Hypothalamus (tissue), 51 donors: ENCODE measurements around the gene AK2.
"Not testable (repeated sequence)": the region's sequence is repeated elsewhere in the genome, so short reads cannot be mapped to it uniquely, and the experiment has no call there.

ENCODE experiments used
- DNase-seq, 51 donors: peaks; one replicate each; lab custom pipeline; 2025; lab: John Stamatoyannopoulos, UW

AK2 gene

DNA sequence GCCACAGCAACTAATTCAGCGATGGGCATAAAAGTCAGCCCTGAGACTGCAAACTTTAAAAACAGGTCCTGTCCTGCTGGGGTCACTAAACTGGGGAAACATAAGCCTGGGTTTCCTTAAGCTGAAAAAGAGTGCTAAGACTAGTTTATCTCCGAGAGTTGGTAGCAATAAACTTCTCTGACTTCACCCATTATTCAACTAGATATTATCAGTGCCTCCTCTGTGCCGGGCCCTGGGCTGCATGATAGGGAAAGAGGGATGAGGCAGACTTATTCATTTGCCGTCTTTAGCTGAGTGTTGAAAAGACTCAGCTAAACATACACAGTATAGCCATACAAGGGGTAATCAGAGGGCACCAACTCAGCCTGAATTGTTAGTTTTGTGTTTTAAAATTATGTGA lies 33.0 kb downstream of the AK2 start:
- no peak for DNase-seq

DNA sequence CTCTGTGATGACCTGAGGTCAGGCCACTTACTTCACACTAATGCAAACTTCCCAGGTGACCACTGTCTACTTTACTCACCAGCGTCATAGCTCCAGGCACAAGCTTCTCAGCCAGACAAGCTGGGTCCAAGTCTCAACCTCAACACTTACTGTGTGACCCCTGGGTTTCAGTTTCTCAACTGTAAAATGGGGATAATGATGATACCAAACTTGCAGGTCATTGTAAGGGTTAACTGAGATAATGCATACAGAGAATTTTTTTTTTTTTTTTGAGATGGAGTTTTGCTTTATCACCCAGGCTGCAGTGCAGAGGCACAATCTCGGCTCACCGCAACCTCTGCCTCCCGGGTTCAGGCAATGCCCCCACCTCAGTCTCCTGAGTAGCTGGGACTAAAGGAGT lies 34.7 kb downstream of the AK2 start:
- DNase-seq: no peak

DNA sequence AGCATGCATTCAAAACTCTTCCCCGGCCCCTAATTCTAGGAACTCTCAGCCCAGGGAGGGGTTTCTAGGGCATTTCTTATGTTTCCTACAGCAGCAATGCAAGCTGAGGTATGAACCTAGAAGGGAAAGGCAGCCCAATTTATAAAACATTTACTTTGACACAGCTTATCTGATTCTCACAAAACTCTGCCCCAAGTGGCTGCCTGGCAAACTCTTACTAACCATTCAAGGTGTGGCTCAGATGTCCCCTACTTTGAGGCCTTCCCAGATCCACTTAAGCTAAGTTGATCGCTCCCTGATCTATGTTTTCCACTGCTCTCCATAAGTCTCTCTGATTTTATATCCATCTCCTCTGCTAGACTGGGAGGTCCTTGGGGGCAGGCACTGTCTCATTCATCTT lies 35.4 kb downstream of the AK2 start:
- DNase-seq: no peak

DNA sequence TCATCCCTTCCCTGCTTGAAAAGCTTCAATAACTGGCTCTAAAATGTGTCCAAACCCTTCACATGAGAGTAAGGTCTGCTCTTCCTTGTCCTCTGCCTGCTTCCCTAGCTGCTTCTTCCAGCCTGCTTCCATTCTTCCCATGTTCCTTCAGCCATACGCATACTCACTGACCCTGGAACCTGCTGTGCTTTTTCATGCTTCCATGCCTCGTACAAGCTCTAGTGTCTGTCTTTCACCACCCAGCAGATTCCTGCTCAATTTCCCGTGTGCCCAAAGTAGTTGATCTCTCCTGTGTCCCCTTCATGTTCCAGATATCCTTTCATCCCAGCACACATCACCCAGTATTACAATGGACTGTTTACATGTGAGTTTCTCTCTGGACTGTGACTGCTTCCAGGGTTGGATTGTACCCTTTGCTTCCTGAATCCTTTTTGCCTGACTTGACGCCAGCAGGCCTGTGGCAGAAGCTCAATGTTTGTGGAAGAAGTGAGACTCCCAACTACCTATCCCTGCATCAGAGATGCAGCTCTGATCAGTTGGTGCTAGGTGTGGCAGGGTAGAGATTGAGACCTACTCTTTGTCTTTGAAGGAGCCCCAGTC lies 36.2 kb downstream of the AK2 start:
- DNase-seq: no peak

DNA sequence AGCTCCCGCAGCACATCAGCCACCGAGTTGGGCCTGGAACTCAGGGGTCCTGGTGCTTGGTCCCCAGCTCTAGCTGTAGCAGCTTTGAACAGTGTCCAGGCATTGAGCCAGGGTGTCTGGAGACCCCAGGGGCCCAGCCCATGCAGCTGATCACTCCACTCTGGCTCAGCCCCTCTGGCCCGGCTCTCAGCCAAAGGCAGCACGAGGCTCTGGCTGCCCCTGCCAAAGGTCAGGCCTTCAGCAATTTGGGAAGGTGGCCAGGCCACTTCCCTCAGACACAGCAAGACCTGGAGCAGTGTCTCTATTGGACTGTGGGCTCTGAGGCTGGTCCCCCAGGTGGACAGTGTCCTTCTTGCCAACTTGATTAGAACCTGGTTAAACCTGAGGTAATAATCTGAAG lies 37.7 kb downstream of the AK2 start:
- peak in 2 of 51 donors; percentile 7 to 13 for DNase-seq

DNA sequence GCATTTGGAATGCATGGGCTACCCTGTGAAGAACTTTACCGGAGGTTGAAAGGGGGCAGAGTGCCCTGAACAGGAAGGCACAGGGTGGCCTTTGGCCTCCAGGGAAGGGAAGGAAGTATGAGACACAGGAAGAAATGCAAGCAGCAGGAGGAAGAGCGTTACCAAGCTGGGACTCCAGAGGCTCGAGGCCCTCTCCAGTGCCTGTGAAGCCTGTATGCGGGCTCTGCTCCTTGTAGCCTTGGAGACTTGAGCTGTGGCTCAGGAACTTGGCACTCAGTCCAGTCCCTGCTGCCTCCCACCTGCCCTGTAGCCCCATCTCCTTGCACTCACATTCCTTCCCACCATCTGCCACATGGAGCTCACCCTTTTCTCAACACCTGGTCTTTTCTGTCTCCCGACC lies 38.6 kb downstream of the AK2 start:
- DNase-seq: peak in 3 of 51 donors; percentile 12 to 28 (median 16)

DNA sequence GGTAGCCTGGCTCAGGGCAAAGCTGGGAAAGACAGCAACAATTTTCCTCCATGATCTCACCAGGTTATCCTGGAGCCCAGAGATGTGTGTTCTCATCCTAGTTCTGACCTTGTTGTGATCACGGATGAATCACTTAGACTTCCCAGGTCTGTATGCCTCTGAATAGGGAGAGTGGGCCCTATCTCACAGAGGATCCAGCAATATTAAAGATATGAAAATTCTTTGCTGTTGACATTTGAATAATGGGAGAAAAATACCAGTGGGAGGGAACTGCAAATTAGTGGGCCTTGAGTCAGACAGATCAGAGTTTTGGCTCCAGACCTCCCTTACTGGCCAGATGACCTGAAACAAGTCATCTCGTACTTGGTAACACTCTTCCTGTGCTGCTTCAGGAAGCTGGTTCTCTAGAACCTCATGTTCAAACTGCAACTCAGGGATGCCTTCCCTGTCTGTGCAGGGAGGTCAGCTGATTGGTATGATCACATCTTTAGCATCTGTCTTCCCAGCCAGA lies 39.2 kb downstream of the AK2 start:
- no peak for DNase-seq

DNA sequence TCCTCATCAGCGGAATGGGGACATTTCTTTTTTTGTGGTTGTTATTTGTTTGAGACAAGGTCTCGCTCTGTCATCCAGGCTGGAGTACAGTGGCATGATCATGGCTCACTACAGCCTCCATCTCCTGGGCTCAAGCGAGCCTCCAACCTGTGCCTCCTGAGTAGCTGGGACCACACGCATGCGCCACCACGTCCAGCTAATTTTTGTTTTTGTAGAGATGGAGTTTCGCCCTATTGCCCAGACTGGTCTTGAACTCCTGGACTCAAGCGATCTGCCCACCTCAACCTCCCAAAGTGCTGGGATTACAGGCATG lies 43.4 kb downstream of the AK2 start:
- DNase-seq: not testable (repeated sequence)

DNA sequence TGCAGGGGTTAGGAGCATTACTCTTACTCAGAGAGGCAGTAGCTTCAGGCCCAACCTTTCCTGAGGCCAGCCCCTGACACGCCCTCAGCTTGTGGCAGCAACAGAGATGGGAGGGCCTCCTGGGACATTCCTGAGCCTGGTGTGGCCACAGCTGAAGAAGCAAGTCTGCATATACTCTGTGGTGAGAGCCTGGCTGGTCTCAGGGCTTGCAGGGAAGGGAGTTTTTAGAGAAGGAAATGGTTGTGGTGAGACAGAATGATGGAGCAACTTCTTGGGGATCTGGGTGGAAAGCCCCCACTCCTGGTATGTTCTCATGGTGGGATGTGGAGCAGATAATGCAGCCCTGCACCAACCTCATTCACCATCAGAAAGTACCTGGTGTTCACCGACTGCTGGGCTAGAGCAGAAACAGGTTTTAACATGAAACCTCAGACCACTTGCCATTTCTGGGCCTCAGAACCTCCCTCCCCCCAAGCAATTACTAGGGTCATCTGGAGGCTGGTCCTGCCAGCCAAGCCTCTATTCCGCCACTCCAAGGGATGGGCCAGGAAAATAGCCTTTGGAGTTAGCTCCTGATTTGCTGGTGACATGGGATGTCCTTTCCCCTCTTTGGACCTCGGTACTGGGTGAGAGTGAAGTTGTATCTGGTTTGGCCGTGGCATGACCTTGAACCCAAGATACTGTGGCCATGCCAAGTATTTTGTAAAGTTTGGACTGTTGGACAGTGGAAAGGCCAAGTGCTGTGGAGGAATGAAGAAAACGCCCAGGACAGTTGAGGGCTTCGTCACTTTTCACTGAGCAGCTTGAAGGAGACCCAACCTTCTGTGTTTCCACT lies 44.0 kb downstream of the AK2 start:
- peak in 22 of 51 donors; percentile 13 to 53 (median 34) for DNase-seq

DNA sequence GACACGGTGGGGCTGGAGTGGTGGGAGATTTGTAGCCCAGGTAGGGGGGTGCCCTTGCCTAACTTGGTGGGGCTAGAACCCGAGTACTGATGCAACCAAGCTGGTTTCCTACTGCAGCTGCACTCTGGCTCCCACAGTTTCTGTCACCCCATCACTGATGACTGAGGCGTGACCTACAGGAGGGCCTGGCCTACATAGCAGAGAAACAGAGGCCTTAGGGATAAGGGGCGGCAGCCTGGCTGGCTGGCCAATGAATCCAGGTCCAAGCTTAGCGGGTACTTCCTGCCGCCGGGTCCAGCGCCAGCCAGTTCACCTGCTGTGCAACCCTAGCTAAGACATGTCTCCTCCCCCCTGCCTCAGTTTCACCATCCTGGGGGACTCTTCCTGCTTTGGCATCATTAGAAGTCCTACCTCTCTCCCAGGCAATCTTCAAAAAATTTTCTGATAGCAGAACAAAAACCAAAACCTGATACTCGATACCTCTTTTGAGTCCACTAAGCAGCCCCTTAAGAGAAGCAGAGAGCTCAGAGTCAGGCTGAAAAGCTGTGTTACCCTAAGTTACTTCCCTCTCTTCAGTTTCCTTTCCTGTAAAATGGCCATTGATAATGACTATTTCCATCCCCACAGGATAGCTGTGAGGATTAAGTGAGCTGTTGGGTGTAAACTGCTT lies 44.7 kb downstream of the AK2 start:
- no peak for DNase-seq

DNA sequence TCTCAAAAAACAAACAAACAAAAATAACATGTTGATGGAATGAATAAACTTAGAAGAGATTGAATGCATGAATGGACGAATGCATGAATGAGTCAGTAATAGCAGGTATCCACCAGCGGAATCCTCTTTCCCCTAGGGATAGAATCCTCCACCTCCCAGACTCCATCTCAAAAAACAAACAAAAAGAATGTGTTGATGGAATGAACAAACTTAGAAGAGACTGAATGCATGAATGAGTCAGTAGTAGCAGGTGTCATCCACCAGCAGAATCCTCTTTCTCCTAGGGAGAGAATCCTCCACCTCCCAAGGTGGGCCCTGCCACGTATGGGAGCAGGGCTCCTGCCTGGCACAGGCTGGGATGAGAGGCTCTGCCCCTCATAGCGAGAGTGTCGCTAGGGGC lies 45.3 kb downstream of the AK2 start:
- no peak for DNase-seq

DNA sequence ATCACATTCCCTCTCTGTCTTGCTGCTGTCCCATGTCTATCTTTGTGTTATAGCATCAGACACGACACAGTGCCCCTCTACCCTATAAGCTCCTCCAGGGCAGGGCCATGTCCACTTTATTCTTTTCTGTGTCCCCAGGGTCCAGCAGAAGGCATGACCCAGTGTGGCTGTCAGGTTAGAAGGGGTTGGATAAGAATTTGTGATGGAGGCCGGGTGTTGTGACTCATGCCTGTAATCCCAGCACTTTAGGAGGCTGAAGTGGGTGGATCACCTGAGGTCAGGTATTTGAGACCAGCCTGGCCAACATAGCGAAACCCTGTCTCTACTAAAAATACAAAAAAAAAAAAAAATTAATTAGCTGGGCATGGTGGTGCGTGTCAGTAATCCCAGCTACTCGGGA lies 45.8 kb downstream of the AK2 start:
- no peak for DNase-seq

DNA sequence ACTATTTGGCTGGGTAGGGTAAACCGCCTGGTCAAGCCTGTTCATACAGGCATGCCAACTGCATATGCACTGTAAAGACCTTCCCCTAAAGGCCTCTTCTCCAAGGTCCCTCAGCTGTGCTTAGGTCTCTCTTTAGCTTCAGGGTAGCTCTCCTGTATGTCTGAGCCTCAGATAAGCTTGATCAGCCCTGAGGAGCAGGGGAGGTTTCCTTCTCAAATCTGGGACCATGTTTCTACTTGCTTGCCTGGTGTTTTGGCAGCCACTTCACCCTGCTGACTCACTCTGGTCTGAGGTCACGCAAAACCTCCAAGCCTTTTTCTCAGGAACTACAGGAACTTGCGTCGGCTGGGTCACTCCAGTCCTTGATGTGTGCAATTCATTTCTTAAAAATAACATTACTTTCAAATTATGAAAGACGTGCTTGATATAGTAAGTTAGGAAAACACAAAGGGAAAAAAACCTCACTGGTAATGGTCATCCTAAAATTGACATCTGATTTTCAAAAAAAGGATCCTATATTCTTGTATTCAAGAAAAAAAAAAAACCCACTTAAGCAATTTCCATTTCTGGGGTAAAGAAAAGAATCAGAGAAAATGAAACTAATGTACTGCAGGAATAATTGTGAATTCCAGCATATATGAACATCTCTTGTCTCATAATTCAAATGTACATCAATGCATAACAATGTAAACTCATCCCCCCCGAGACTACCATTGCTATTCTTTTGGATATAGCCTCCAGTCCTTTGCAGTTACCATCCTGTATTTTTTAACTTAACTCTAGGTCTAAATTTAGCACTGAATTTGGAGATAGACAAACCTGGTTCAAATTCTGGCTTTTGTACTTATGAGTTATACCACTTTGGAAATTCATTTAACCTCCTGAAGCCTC lies 47.3 kb downstream of the AK2 start:
- DNase-seq: peak in 22 of 51 donors; percentile 9 to 67 (median 33)

DNA sequence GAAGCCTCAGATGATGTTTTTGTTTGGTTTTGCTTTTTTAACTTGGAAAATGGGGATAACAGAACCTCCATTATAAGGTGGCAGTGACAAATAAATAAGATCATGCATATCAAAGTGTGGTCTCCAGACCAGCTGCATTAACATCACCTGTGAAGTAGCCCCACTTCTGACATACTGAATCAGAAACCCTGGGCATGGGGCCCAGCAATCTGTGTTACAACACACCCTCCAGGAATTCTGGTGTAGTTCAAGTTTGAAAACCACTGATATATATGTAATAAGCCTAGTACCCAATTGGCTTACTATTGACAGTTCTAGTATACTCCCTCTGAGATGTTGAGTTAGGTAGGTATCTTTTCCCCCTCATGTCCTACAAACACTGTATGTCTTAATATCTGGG lies 48.0 kb downstream of the AK2 start:
- DNase-seq: no peak

DNA sequence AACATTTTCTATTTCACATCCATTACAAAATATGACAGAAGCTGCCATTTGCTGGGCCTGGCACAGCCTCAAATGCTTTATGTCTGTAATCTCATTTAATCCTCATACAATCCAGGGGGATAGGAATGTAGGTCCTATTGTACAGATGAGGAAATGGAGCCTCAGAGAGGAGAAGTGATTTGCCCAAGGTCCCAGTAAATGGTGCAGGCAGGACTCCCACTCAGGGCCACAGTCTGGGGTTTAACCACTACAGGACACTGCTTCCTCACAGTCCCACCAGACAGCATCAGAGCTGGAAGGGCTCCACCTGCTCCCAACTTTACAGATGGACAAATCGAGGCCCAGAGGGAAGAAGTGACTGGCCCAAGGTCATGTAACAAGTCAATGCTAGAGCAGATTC lies 51.5 kb downstream of the AK2 start:
- no peak for DNase-seq

DNA sequence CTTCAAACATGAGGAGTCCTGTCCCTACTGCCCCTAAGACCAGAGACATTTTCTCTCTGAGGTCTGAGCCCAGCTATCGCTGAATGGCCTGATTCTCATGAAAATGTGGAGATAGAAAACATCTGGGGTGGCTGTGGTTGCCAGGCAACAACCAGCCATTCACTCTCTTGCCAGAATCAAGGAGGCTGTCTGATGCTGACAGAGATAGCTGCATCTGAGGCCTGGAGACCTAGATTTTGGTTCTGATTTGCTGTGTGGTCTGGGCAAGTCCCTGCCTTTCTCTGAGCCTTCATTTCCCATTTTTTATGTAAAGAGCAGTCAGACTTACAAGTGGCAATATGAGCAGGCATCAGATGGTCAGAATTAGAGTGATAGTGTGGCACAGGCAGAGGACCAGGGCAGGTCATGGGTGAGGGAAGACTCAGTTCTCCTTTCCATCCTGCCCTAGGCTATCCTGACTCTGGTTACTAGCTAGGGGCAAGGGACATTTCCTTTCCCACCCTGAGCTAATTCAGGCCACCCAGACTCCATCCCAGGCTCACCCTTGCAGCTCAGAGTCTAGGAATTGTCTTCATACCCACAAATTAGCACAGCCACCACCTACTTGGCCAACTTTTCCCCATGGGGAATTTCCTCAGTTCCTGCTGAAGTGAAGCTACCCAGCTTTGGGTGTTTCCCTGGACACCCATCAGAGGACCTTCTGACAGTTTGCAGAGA lies 52.1 kb downstream of the AK2 start:
- DNase-seq: peak in 15 of 51 donors; percentile 15 to 69 (median 33)

DNA sequence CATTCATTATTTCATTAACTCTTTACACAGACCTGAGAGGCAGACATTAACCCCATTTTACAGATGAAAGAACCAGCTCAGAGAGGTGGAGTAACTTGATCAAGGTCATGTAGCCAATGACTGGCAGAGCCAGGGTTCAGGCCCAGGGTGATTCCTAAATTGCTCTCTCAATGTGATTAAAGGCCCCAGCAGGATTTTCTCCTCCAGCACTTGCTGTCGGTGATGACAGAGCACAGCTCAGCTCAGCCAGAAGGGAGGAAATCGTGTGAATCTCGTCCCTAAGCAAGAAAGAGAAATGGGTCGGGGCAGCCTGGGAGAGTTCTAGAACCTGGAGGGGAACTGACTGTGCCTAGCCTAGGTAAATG lies 52.6 kb downstream of the AK2 start:
- DNase-seq: peak in 1 of 51 donors; percentile 69

DNA sequence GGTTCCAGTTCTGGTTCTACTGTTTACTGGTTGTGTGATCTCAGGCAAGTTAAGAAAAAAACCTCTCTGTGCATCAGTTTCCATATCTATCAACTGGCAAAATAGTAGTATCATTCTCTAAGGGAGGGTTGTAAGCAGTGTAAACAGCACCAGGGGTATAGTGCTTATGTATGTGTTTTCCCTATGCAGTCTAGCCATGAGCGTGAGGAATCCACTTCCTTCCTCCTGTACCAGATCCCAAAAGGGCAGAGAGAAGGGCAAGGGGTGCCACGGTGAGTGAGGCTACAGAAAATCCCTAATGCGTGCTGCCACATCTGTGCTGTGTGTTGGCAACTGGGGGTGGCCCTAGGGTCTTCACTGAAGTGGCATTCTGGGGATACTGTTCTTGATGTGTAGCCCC lies 53.7 kb downstream of the AK2 start:
- no peak for DNase-seq

DNA sequence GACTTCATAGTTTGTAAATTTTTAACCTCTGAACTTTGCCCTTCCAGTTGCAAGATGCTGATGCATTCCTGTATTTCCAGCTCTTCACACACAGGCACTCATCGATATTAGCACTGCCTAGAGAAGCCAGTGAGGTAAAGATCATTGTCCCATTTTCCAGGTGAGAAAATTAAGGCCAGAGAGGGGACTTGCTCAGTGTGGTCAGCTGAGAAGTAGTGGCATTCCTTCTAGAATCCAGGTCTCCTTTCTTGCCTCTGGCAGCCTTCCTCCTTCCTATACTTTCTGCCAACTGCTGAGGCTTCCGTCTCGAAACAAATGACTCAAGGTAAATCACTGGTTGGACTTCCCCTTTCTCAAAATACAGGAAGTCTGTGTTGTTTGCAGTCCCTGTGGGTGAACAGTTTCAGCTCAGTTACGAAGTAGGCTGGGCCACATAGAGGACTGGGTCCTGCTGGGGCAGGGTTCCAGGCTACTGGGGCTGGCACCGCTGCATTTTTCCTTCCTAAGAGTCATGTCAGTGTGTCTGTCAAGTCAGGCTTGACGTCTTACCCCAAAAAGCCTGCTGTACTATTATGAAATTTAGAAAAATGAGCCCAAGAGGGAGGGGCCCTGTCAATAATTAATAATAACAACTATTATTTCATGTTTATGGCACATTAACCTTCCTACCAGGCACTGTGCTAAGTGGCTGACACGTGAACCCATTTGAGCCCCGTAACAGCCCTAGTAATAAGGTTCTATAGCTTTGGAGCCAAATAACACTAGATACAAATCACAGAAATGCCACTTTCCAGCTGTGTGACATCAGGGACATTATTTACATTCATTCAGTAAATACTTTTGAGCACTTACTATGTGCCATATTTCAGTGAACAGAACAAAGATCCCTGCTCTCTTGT lies 55.4 kb downstream of the AK2 start:
- peak in 7 of 51 donors; percentile 10 to 33 (median 17) for DNase-seq
